Occipital lobe (tissue), 3 donors: Measurements from ENCODE around the gene SPINK13. TPM values are rescaled to one million over a fixed set of nuclear protein-coding genes. Genes with fewer than 3 reads are reported as not detected.
"Not testable (repeated sequence)": the region's sequence is repeated elsewhere in the genome, so short reads cannot be mapped to it uniquely, and the experiment has no call there.

Experiments
- DNase-seq: peaks from one replicate; lab custom pipeline; 2025; lab: John Stamatoyannopoulos, UW
- small RNA-seq: library from RNA; depleted of rRNA; stranded (forward); fragments of <200 nt; gene quantifications from one replicate; pipeline ENCODE3, GENCODE V24; 2014
- total RNA-seq: library from RNA; depleted of rRNA; stranded (reverse); fragments of >200 nt; gene quantifications from one replicate; pipeline ENCODE4 v1.2.3, GENCODE V29; 2014

SPINK13 gene
- total RNA-seq, 1 donor from 2014 or later, result not detected

GRCh38 chr5:148312153-148312552 is 43.6 kb downstream of the SPINK13 start, which contains the start of gene SPINK7:
Gene SPINK7, plus strand, starts transcription at chr5:148312423. Its CDS starts 61 bp downstream, at chr5:148312484.
- no peak for DNase-seq

GRCh38 chr5:148314187-148314586 is 45.6 kb downstream of the SPINK13 start:
- DNase-seq, result no peak

GRCh38 chr5:148314731-148315130 is 46.1 kb downstream of the SPINK13 start:
- no peak for DNase-seq

GRCh38 chr5:148320011-148320963 is 51.7 kb downstream of the SPINK13 start:
- DNase-seq, result not testable (repeated sequence)

- DNase-seq, result no peak
Observed at GRCh38 chr5:148333262-148333849, 64.8 kb downstream of the SPINK13 start.

- DNase-seq, result no peak
Observed at GRCh38 chr5:148335259-148335658, 66.7 kb downstream of the SPINK13 start, which contains the start of gene SPINK9. Gene SPINK9, plus strand, starts transcription at chr5:148335559. Its CDS starts 55 bp downstream, at chr5:148335614.

Small RNAs within 50 kb of the gene (small RNA-seq; reads per million reads assigned to genes)
- not detected for gene HMGN1P16

Other genes with a start within 250 kb of the SPINK13 start
- gene SPINK5, start 204.8 kb upstream of the SPINK13 start, total RNA-seq, result not detected
- gene SPINK14, start 100.2 kb upstream of the SPINK13 start, total RNA-seq, result not detected
- gene SPINK6, start 65.8 kb upstream of the SPINK13 start, total RNA-seq, result not detected
- gene MARCOL, start 30.3 kb upstream of the SPINK13 start, total RNA-seq, result not detected
- not detected for gene SPINK7, start 43.6 kb downstream of the SPINK13 start, total RNA-seq
- not detected for gene SPINK9, start 66.8 kb downstream of the SPINK13 start, total RNA-seq
- gene FBXO38, start 115.2 kb downstream of the SPINK13 start, total RNA-seq, result 77.5 TPM